GM18520 (cell line): ENCODE data around the gene NHSL2.
"Not testable (repeated sequence)": the region's sequence is repeated elsewhere in the genome, so short reads cannot be mapped to it uniquely, and the experiment has no call there.

Experiments used
- ATAC-seq: cut with Tn5 transposase; IDR thresholded peaks from one replicate; pipeline ENCODE4 v1.9.1; 2021; ENCODE audit not compliant: unreplicated experiment

Gene NHSL2

DNA sequence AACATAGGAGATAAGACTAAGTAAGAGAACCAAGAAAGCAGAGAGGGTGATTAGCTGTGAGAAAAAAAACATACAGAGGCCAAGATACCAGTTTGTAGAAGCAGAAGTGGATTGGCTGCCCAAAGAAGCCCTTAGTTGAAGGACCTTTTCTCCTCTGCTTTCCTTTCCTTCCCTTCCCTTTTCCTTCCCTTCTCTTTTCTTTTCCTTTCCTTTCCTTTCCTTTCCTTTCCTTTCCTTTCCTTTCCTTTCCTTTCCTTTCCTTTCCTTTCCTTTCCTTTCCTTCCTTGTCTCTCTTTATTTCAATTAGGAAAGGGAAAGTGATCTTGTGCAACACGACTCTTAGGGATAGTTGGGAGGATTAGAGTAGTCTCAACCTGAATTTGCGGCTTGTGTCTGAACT, 128.2 kb downstream of the NHSL2 start:
- no peak for ATAC-seq

DNA sequence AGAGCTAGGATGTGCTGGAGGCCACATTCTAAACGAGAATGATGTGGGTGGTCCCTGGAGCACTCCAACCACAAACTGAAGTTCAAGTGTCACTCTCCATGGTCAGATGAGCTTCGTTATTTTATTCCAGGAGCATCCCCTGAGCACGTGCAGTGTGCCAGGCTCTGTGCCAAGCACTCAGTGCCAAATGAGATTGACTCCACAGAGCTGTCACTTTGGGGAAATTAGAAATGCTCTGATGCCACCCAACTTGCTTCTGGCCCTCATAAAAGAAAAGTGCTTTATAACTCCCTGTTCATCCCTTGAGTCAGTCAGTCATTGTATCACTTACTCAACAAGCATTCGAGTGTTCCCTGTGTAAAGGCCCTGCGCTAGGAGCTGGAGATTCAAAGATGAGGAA, 129.9 kb downstream of the NHSL2 start:
- no peak for ATAC-seq

DNA sequence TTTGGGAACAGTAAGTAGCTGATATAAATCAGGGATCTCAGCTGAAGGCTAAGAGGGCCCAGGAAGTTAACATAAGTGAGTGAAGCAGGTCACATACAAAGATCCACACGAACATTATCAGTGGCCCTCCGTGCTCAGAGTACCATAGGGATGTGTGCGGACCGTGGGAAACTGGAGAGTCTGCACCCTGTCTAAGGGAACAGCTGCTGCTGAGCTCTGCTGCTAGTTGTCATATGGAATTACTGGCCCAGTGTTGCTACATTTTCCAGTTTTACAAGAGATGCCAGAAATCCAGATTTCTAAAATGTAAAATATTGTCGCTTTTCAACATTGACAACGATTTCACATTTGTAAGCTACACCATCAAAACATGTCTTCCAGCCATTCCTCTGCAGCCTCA, 130.5 kb downstream of the NHSL2 start:
- ATAC-seq = no peak

DNA sequence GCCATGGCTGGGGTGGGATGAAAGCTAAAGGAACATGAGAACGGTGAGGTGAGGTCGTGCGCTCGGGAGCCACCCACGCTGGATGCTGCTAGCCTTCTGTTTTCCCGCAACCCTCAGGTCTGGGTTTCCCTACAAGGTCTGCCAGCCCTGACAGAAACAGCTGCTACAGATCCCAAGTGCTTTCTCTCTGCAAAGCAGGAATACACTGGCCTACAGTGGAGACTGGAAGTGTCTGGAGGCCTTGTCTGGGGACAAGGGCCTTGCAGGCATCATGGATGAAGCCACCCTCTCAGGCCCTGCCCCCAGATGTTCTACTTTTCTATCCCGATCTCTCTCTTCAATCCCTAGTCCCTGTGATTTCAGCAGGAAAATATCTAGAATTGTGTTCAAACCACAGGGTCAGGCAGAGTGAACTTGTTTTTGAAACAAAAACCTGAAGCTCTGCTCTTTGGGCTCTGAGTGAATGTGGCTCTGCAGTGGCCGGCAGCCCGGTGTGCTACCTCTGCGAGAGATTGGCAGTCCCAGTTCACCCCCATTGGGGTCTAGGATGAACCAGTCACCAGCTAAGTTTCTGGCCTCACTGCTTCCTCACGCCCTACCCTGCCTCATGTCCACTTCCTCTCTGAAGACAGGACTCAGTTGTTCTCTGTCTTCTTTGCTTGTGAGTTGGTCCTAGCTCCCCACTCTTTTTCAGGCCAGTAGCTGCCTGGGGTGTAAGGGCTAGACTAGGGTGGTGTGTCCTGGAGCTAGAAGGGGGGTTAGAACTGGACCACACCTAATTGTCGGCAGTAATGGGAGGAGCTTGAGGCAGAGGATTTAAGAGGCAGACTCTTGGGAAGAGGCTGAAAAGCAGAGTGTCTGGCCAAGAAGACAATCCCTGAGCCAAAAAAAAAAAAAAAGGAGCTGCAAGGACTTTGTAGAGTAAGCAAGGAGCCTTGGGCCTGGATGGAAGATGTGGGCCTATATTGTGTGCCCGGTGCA, 131.5 kb downstream of the NHSL2 start:
- no peak for ATAC-seq

DNA sequence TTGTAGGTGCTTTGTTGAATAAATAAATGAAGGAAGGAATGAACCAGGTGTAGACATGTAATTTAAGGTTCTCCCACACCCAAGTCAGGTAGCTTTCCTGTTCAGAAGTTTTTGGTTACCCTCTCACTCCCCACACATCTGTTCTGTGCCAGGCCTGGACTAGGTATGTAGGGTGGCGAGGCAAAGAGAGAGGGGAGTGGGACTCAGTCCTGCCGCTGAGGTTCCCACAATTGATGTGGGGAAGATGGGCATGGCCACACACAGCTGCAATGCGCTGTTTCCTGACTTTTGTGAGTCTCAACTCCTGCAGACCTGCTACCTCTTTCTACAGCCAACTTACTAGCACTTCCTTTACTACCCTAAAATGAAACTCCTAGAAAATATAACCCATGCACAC, 132.2 kb downstream of the NHSL2 start:
- ATAC-seq = no peak

DNA sequence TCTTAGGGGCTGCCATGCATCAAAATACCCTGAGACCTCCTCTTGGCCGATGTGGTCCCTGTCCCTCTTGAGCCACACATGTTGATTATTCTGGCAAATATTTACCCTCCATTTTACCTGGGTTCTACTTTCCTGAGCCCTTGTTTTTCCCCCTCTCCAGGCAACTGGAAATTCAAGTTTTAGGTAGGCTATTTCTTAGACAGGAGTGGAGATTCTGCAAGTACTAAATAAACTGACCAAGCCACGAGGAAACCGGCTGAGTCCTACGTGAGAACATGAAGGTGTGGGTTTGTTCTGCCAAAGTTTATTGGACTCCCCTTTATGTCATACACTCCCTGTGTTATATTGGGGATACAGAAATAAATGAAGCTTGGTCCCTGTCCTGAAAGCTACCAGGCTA, 133.0 kb downstream of the NHSL2 start:
- ATAC-seq = no peak

DNA sequence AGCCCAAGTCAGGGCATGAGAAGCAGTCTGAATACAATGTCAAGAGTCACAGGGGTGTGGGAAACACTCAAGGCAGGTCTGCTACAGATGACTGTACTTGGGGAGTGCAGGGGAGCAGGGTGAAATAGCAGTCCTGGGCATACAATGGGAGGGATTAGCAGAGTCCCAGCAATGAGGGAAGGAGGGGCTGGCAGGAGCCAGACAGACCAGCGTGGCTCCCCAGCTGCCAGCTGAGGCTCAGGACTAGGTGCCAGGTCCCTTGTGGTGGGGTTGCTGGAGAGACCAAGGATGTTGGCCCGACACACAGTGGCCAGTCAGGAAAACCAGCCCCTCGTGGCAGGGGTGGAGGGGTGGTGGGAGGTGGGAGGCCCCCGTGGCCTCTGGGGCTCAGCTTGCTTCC, 134.5 kb downstream of the NHSL2 start:
- ATAC-seq = no peak

DNA sequence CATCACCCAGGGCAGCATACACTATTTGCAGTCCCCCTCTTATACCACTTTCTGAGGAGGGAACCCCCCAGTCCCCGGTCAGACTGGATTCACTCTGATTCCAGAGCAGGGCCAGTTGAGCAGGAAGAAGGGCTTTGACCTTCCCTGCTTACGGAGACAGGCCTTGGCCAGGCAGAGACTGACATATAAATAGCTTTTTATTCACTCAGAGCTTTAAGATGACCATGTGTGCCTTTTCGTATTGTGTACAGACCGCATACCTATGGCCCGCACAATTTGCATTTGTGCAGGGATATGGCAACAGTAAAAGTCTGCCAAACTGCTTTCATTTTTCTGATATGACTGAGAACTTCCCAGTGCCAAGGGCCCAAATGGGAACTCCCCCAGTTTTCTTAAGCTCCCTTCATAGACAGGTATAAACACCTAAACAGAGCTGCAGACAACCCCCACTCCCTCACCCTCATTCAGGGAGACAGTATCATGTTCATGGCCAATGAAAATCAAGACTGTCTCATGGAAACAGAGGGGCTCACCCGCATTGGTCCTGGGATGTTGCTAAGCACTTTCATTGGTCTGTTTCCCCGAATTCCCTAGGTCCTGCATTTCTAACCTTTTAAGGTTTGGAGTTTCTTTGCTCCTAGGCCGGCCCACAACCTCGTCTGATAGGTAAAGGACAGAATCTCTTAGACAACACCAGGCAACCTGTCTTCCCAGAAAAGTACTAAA, 135.1 kb downstream of the NHSL2 start:
- no peak for ATAC-seq

DNA sequence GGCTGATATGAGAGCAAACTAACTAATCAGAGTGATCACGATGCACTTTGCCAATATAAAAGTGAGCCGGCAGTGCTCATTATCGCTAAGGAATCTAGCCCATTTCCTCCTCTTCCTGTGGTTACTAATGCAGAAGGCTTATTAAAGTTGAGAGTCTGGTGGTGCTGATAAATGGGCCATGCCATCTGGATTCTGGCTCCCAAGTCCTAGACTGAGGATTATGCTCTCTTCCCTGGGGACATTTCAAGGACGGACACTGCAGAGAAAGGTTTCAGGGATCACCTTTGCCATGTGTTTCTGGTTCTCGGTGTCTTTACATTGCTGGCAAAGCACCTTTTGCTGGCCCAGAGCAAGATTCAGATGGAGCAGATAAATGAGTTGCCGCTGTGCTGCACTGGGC, 135.8 kb downstream of the NHSL2 start:
- ATAC-seq = no peak

DNA sequence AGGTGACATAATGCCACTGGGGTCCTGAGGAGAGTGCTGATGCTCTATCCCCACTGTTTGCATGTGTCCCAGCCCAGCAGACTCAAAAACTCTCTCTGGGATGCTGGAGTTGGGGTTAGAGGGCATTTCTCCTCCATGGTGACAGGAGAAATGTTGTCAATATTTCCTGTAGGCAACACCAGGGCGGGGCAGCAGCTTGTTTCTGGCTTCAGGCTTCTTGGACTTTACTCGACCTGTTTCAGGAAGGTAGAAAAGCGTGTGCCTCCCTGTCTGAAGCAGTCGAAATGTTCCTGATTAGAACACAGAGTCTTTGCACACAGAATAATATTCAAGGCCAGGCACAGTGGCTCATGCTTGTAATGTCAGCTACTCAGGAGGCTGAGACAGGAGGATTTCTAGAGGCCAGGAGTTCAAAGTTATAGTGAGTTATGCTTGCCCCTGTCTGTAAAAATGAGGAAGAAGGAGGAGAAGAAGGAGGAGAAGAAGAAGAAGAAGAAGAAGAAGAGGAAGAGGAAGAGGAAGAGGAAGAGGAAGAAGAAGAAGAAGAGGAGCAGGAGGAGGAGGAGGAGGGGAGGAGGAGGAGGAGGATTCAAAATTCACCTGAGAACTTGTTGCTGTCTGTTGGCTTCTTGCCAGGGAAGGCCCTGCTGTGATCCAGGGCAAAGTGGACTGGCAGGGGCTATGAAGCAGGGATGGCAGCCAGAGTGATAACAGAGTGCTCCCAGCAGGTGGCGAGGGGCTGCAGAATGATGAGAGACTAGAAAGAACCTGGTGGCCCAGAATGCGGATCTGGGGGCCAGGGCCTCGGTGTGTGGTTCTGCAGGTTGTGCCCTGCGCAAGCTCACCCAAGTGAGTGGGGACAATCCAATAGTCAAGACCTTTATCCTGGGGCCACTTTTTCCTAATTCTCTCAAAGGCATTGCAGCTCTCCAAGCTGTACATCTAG, 138.1 kb downstream of the NHSL2 start:
- no peak for ATAC-seq

DNA sequence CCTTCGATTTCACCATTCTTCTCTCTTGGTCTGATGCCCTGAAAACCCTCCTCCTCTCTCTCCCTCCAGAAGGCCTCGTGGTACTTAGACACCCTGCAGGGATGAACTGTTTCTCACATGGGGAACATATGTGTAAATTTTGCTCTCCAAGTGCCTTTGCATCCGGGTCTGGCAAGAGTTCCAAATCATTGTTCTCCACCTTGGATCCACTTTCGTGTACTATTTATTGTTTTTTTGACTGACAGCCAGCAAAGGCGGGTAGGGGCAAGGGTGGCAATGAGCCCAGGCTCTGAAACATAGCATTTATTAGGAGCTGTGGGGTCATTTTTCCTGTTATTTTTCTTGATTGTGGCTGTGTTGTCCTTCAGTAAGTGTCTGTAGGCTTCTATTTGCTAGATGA, 139.4 kb downstream of the NHSL2 start:
- no peak for ATAC-seq

DNA sequence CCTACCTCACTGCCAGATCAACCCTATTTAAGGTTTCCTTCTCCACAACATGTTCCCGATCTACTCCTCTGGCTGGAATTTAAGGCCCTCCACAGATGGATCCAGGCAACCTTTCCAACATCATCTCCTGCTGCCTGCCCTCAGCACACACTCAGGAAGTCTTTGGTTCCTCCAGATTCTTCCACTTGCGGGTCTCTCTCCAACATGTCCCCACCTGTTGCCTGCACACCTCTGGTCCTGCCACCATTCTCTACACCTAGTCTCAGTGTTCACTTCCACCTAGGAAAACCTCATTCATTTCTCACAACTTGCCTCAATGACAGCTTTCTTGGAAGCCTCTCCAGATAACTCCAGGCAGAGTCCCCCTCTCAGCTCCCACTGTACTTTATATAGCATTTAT, 140.9 kb downstream of the NHSL2 start:
- ATAC-seq = no peak

DNA sequence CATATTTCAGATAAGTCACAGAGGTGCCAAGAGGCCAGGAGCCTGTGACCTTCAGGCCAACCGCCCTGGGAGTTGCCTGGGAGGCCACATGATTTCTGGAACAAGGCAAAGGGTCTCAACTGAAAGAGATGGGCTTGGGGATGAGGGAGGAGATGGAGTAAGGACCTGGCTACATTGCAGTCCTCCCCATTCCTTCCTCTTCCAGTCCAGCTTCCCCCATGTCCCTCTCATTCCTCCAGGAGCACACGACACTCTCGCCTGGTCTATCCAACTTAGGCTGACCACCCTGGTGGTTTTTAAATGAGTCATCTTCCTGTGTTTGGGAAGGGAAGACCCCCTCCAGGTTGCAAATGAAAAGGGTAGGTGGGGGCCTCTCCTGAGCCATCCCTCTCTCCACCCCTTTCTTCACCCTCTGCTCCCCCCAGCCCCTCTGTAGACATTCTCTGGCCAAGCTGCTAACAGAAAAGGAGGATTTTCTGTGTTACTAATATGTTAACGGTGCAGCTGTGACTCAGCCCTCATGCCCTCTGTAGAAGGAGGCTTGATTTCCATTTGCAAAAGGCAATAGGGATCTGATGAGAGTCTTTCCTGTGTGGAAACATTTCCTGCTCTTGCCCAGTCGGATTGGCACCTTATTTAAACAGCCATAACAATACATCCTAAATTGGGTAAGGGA, 141.9 kb downstream of the NHSL2 start:
- no peak for ATAC-seq

DNA sequence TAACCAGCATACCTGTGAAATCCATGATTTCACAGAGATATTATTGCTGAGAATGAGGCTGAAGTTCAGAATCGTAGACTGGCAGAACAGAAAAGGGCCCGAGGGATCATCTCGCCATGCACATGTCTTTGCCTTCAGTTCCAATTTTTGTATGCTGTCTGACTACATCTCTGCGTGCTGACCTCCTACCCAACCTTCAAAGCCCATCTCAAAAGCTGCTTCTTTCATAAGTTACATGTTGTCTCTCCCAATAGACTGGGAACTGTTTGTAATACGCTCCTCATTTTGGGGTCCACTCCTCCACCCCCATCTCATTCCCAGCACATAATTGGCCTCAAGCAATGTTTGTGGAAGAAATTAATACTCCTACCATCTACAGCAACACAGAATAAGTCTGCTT, 142.9 kb downstream of the NHSL2 start:
- ATAC-seq = no peak

DNA sequence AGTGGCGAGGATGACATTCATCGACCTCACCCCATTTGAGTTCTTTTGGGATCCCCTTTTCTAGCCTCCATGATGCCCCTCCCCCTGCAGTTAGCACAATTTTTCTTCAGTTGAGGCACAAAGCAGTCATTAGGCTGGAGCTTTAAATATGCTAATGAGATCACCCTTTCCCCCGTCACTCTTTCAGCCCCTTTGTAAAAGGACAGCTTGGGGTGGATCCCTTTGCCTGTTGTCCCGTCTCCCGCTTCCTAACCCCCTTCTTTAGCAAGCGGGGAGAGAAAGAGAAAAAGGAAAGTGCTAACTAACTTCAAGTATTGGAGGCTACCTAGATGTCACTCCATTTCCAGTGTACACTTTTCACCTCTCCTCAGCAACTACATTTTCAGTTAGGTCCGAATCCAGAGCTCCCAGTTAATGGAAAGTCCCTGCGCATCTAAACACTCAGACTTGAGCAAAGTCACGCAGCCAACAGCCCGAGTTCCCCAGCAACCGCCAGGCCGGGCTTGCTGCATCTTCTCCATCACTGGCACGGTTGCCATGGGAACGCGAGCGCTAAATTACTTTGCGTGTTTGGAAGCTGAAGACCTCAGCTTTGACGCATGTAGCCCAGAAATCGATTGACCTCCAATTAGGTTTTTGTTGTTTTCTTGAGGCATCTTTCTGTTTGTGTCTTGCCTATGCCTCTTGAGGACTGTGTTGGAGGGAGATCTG, 144.3 kb downstream of the NHSL2 start:
- no peak for ATAC-seq

DNA sequence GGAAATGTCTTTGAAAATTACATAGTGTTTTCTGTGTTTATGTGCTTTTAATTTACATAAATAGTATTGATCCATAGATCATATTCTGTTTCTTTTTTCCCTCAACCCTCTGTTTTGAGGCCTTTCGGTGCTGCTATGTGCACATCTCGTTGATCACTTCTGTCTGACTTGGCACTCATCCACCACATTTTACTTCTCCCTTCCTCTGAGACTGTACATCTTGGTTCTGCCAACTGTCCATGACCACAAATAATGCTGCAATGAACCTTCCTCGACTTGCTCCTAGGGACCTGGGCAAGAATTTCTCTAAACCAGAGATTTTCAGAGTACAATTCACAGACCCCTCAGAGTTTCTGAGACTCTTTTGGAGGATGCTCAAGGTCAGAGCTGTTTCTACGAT, 146.7 kb downstream of the NHSL2 start:
- no peak for ATAC-seq

DNA sequence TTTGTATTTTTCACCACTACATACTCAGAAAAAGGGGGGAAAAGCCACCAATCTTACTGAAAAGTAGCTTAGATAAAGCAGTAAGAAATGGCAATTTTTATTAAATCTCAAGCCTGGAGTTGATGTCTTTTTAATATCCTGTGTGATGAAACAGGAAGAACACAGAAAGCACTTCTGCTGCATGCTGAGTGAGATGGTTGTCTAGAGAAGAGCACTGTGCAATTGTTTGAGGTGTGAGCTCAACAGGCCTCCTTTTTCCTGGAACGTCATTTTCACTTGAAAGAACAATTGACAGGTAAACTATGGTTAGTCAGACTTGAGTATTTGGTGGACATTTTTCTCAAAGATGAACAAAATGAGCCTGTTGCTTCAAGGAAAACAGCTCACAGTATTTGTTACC, 147.2 kb downstream of the NHSL2 start:
- no peak for ATAC-seq

DNA sequence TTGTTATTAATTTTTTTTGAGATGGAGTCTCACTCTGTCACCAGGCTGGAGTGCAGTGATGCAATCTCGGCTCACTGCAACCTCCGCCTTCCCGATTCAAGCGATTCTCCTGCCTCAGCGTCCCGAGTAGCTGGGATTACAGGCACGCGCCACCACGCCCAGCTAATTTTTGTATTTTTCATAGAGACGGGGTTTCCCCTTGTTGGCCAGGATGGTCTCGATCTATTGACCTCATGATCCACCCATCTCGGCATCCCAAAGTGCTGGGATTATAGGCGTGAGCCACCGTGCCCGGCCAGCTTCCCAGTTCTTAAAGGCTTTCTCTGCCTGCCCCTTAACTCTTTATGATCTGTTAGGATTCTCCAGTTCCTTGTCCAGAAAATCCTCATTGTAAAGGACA, 147.7 kb downstream of the NHSL2 start:
- ATAC-seq = not testable (repeated sequence)

DNA sequence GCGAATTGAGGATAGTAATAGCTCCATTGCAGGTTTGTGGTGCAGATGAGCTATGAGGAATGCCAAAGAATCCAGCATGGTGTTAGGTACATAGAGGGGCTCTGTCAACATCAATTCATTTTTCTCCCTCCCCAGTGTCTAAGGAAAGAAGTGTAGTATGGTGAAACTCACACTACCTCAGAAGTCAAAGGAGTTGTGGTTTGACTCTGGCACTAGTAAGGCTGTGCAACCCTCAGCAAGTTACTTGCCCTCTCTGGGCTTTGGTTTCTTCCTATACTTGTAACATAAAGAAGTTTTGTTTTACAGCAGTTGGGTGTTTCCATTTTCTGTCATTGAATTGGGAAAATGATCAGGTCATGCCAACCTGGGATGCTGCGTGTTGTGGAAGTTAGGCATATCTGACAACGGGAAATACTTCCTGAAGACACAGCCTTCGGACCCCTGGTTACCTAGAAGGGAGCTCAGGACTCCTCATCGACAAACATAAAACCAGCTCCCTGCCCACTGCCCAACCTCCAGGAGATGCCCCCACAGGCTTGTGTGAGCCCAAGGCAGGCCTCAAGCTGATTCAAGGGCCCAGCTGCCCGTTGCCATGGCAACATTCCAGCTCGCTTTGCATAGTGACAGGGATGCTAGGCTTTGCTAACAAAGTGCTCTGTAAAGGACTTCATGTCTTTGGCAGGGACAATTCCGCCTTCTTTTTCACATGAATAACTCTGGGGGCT, 149.7 kb downstream of the NHSL2 start:
- ATAC-seq = no peak
